Measurements from ENCODE around the gene LRP5. TPM values are rescaled to one million over a fixed set of nuclear protein-coding genes. Genes with fewer than 3 reads are reported as not detected.
A peak's percentile ranks its signal among the peaks of the same experiment; 100 is the strongest.

Gene LRP5
- total RNA-seq, 1 donor from 2014 or later, result 101 TPM

- DNase-seq (no peak), ATAC-seq (no peak)
- Histone ChIP-seq H3K9me3 (no peaks in the 10 kb centered on the region), H3K27ac (no peak overlapping the region), H3K4me3 (no peak overlapping the region), H3K36me3 (no peaks in the 10 kb centered on the region), H3K27me3 (no peaks in the 10 kb centered on the region), H3K4me1 (peaks cover 60% of the 10 kb centered on the region)
- intact Hi-C loops (cut with DNase I), result no loop called here
- no peak for TF ChIP-seq CTCF (IDR thresholded peaks at IDR 0.05)
These were observed 11.8 kb downstream of the LRP5 start for GRCh38 chr11:68324241-68324640.

GRCh38 chr11:68324695-68325094 is 12.3 kb downstream of the LRP5 start:
- no peaks in the 10 kb centered on the region for H3K36me3 ChIP-seq
- DNase-seq, result no peak
- no peak overlapping the region for H3K4me3 ChIP-seq
- no peak for TF ChIP-seq CTCF (IDR thresholded peaks at IDR 0.05)
- ATAC-seq, result no peak
- H3K9me3 ChIP-seq, result no peaks in the 10 kb centered on the region
- peaks cover 65% of the 10 kb centered on the region for H3K4me1 ChIP-seq
- no peak overlapping the region for H3K27ac ChIP-seq
- intact Hi-C loops (cut with DNase I), result no loop called here
- no peaks in the 10 kb centered on the region for H3K27me3 ChIP-seq

- no peaks in the 10 kb centered on the region for H3K27me3 ChIP-seq
- no peaks in the 10 kb centered on the region for H3K36me3 ChIP-seq
- no peak overlapping the region for H3K4me3 ChIP-seq
- intact Hi-C loops (cut with DNase I), result no loop called here
- DNase-seq, result no peak
- TF ChIP-seq CTCF (IDR thresholded peaks at IDR 0.05), result no peak
- H3K9me3 ChIP-seq, result no peaks in the 10 kb centered on the region
- no peak overlapping the region for H3K27ac ChIP-seq
- peaks cover 72% of the 10 kb centered on the region for H3K4me1 ChIP-seq
- peak; percentile 32 for ATAC-seq
These were observed 13.0 kb downstream of the LRP5 start for GRCh38 chr11:68325183-68325906.

- Histone ChIP-seq H3K4me3 (no peak overlapping the region), H3K4me1 (peaks cover 77% of the 10 kb centered on the region), H3K27ac (no peak overlapping the region), H3K36me3 (no peaks in the 10 kb centered on the region), H3K9me3 (no peaks in the 10 kb centered on the region), H3K27me3 (no peaks in the 10 kb centered on the region)
- intact Hi-C loops (cut with DNase I), result no loop called here
- no peak for TF ChIP-seq CTCF (IDR thresholded peaks at IDR 0.05)
- DNase-seq (no peak), ATAC-seq (no peak)
These were observed 13.5 kb downstream of the LRP5 start for GRCh38 chr11:68325907-68326220.

- DNase-seq (no peak), ATAC-seq (no peak)
- H3K4me1 ChIP-seq, result peaks cover 82% of the 10 kb centered on the region
- H3K4me3 ChIP-seq, result no peak overlapping the region
- H3K27me3 ChIP-seq, result no peaks in the 10 kb centered on the region
- intact Hi-C loops (cut with DNase I), result no loop called here
- H3K36me3 ChIP-seq, result no peaks in the 10 kb centered on the region
- no peak overlapping the region for H3K27ac ChIP-seq
- no peak for TF ChIP-seq CTCF (IDR thresholded peaks at IDR 0.05)
- H3K9me3 ChIP-seq, result no peaks in the 10 kb centered on the region
These were observed 14.2 kb downstream of the LRP5 start for GRCh38 chr11:68326334-68327215.
